RKO (cell line): ENCODE measurements around the gene VWA8.
"Not testable (repeated sequence)": the region's sequence is repeated elsewhere in the genome, so short reads cannot be mapped to it uniquely, and the experiment has no call there.

Experiments used
- DNase-seq: peaks from one replicate; pipeline ENCODE4 v3.0.0-alpha.2; 2016; ENCODE audit warnings: low spot score

Gene VWA8

DNA sequence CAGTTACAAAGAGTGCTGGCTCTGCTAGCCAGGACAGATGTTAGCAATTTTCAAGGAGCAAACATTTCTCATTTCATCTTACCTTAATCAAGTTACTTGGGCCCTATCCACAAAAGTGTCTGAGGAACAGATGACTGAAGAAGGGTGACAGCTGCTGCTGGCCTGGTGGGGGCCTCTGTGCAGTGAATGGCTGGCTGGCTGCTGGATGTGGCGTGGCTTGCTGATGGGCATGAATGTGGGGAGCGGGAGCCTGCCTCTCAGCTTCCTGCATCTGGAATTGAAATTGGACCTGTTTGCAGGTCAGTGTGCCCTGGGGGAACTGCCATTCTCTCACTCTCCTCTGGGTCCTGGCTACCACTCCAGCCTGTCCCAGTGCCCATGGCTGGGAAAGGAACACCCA lies 408.9 kb downstream of the VWA8 start:
- no peak for DNase-seq

DNA sequence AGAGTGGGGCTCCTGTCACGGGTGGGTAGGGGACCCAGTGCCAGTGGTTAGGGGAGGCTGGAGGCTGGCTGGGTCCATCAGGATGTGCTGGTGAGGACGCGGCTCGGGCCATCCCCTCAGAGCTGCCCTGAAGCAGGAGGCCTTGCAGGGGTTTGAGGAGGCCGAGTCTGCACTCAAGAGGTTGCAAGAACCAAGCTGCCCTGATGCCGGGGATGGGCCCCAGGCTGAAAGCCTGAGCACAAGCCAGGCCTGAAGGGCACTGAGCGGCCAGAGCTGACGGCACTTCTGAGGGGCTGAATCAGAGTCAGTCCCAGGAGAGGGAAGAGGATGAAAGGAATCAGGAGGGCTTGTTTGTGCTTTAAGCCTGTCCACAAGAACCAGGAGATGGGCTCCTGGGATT lies 410.6 kb downstream of the VWA8 start:
- DNase-seq: no peak

GRCh38 chr13:41549491-41549890 lies 411.4 kb downstream of the VWA8 start:
- DNase-seq: no peak

DNA sequence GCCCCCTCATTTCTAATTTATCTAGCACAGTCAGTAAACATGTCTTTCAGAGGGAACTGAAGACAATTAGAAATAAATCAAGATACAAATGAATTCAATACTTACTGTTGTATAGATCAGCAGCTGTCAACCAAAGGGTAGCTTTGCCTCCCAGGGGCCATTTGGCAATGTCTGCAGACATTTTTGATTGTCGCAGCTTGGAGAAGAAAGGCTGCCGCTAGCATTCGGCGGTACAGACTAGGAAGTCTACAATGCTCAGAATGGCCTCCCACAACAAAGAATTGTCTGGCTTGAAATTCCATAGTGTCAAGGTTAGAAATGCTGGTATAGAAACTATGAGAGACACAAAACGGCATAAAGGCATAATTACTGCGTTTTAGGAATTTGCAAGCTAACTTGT lies 412.0 kb downstream of the VWA8 start:
- no peak for DNase-seq

DNA sequence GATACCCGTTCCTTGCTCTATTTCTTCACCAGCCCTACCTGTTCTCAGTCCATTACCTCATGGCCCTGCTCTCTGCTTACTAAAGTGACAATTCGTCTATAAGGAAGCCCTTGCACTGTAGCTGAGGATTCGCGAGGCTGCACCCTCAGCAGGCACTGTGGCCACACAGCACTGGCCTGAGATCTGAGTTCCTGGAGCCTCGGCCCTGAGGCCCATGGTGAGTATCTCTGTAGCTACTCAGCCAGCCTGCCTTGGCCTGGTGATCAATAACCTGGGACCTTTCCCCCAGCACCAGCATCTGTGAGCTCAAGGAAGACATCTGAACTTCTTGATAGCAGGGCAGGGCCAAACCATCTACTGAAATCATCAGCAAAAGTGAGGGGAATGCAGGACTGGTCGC lies 412.9 kb downstream of the VWA8 start:
- DNase-seq: no peak

DNA sequence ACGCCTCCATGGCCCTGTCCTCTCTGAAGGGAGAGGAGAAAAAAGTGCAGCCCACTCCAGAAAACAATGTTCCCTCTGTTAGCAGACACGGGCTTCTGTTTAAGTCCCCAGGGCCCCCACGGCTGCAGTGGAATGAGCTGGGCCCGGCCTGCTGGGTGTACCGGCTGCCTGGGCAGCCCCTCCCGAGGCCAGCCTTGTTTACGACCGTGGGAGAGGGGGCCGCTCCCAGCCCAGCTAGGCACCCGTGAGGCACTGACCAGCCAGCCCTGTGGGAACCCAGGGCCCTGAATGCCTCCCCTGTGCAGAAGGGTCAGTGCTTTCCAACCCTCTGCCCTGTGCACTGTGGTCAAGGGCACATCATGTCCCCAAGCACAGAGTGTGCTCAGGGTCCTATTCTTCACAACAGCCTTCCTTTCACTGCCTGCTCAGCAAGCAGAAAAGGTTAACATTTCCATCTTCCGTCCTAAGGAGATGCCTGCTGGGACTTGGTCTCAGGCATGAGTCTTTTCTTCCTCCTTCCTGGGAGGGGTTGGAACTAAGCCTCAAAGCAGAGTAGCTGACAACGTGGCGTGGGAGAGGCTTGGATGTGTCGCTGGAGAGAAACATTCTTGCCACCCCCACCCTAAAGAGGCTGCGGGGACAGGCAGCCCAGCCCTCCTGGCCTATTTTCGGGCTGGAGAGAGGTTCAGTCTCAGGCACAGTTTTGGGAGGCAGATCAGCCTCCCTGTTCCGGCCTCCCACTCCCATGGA lies 413.5 kb downstream of the VWA8 start:
- no peak for DNase-seq

DNA sequence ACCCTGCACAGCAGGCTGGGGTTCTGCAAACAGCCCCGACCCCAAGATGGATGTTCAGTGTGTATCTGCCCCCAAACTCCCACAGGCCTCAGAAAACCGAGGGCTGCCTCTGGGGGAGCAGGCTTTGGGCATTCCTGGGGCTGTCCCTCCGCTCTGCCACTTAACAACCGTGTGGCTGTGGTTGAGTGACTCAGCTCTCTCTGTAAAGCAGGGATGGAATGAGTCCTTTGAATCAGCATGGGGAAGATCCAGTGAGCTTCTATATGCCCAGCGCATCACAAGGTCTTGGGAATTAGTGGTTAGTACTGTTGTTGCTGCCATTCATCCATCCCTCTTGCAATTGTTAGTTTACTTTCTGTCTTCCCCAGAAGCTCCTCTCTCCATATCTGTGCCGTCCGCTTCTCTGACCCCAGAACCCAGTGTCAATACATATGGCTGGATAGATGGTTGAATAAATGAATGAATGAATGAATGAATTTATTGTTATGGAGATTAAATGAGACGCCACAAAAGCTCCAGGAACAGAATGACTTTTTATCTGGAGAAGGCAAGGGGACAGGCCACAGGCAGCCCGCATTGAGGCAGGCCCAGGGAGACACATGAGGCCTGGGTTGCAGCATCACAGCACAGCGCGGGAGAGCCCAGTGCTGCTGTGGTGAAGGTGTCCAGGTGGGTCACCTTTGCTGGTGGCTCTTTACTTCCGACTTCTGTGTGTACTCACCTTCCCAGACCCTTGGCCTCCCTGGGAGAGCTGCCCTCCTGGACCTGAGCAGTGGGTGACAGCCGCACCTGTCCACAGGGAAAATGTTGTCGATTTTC lies 414.3 kb downstream of the VWA8 start:
- DNase-seq: peak; percentile 26

DNA sequence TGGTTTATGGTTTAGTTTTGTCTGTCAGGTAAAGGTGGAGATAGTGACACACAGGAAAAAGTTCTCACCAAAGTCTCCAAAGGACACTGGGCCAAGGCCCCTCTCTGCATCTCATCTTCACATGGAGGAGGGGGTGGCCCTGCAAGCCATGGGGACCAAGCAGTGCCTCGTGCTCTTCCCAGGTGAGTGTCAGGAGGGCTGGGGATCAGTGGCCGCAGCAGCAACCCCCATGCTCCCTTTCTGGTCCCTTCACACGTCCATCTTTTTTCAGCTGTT lies 415.5 kb downstream of the VWA8 start:
- no peak for DNase-seq

DNA sequence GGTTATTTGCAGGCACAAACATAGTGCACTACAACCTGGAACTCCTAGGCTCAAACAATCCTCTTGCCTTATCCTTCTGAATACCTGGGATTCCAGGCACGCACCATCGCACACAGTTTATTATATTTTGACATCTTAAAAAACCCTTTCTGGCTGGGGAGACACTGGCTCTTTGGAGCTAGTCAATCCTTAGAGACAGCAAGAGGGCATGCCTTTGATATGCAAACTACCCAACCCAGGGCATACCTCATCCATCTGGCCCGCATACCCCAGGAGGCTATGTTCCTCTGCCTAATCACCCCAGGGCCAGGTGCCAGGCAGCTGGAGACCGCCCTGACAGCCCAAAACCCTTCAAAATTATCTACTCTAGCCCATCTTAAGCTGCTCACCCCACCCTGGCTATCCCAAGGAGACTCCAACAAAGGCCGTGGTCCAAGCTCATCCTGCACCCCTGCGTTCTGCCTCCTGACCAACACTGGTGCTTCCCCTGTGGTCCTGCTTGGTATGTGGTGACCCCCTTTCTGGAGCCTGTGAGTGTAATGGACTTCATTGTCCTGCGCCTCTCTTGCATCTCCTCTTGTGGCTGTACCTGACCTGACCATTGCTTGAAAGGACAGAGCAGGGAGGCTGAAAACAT lies 417.1 kb downstream of the VWA8 start:
- no peak for DNase-seq

DNA sequence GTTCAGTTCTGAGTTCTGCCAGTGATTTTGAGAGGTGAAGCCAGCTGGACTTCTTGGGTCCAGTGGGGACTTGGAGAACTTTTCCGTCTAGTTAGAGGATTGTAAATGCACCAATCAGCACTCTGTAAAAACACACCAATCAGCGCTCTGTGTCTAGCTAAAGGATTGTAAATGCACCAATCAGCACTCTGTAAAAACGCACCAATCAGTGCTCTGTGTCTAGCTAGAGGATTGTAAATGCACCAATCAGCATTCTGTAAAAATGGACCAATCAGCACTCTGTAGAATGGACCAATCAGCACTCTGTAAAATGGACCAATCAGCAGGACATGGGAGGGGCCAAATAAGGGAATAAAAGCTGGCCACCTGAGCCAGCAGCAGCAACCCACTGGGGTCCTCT lies 418.1 kb downstream of the VWA8 start:
- DNase-seq: not testable (repeated sequence)

- DNase-seq: no peak
These were observed 418.6 kb downstream of the VWA8 start for GRCh38 chr13:41542281-41542680.

- DNase-seq: no peak
These were observed 419.6 kb downstream of the VWA8 start for GRCh38 chr13:41541142-41541938.

DNA sequence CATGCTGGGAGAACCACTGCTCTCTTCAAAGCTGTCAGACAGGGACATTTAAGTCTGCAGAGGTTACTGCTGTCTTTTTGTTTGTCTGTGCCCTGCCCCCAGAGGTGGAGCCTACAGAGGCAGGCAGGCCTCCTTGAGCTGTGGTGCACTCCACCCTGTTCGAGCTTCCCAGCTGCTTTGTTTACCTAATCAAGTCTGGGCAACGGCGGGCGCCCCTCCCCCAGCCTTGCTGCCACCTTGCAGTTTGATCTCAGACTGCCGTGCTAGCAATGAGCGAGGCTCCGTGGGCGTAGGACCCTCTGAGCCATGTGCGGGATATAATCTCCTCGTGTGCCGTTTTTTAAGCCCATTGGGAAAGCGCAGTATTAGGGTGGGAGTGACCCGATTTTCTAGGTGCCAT lies 420.7 kb downstream of the VWA8 start:
- DNase-seq: not testable (repeated sequence)

DNA sequence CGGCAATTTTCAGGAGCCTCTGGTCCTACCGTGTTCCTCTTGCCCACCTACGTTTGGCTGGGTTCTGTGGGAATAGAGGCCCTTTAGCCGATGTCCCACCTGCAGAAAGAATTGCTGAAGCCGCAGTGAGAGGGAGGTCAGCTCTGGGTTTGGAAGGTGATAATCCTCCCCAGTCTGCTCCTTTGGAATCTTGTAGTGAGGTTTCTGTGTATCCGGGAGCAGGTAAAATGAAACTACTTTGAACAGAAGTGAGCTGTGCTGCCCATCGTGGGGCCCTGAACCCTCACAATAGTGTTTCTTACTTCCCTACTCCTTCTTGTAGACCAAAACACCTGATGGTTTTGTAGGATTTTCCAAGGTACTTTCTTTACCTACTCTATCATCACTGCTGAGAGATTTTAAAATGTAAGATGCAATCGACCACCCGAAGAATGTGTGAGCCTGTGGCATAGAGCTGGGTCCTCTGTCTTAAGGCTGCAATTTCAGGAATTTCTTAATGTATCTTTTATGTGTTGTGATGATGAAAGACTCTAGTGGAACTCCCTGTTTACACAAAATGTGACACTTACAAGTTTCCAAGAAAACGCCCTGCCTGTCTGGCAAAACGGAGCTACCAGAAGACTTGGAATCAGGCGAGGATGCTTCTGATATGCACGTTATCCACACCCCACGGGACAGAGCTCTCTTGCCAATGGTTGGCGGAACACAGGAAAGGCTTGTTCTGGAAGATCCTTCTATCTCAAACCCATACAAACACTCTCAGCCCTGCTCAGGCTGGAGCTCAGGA lies 427.4 kb downstream of the VWA8 start:
- DNase-seq: no peak

- no peak for DNase-seq
These were observed 432.9 kb downstream of the VWA8 start for GRCh38 chr13:41528021-41528420.

DNA sequence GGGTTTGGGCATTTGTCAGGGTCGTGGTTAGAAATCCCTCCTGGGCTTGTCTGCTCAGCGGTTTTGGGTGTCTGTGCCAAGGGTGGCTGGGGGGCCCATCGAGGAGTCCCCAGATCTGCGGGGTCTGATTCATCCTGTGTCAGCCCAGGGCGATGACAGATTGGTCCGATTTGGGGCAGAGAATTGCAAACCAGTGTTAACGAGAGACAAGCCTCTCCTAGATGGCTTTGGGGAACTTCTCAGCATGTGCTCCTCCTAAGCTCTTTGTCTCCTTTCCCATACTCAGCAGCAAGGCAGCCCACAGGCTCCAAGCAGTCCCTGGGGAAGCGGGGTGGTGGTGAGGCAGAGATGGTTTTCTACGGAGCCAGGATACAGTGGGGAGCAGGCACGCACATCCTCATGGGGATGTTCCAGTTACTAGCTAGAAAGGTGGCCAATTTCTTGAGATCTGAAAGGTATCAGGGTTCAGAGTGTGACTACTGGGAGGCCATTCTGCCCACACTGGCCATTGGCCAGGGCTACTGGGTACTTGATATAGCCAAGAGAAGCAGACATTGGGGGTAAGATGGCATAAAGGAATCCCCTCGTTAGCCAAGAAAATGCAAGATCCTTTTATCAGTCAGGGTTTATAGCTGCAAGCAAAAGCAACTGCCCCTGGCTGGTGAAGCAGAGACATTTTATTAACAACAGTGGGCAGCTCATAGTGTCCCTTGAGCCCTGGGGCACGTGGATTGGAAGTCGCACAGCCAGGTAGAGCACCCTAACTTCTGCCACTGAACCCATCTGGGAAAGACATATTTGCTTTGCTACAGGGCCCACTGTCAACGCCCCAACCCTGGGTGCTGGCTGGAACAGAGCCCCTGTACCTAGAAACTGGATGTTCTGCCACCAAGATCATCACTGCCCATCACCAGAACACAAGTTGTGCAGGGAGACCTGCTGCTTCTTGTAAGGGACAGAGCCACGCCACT lies 440.0 kb downstream of the VWA8 start:
- DNase-seq: no peak

- DNase-seq: no peak
These were observed 440.8 kb downstream of the VWA8 start for GRCh38 chr13:41520016-41520659.
